Stomach (tissue), 9 donors: ENCODE measurements around the gene IFT43. TPM values are rescaled to one million over a fixed set of nuclear protein-coding genes. Genes with fewer than 3 reads are reported as not detected.

Experiments used
- DNase-seq, 2 donors: peaks; one replicate each; pipeline versions ENCODE4 v3.0.0 to v3.0.0-alpha.2; 2013 to 2019
- H3K27ac ChIP-seq, 5 donors: fragments of 200-600 bp in 4 of 5; sonication (generic) in 4 of 5; one replicate each; pipeline ENCODE4 v1.5.1; 2013 to 2019; ENCODE audit warnings: mild to moderate bottlenecking in 1 of 5, moderate library complexity in 1 of 5
- H3K27me3 ChIP-seq, 3 donors: fragments of 200-600 bp; sonication (generic); one replicate each; pipeline ENCODE4 v1.5.1; 2017 to 2019; ENCODE audit warnings: mixed run types in 1 of 3
- H3K36me3 ChIP-seq, 4 donors: fragments of 200-600 bp; sonication (generic); 1 replicate in 3 of 4; 2 replicates in 1 of 4; pipeline ENCODE4 v1.5.1; 2016 to 2019
- H3K4me1 ChIP-seq, 4 donors: fragments of 200-600 bp; sonication (generic); one replicate each; pipeline ENCODE4 v1.5.1; 2016 to 2019
- H3K4me3 ChIP-seq, 4 donors: fragments of 200-600 bp; sonication (generic) in 3 of 4; one replicate each; pipeline ENCODE4 v1.5.1; 2016 to 2019; ENCODE audit warnings: mild to moderate bottlenecking in 1 of 4
- H3K9me3 ChIP-seq, 4 donors: fragments of 200-600 bp; sonication (generic); one replicate each; pipeline ENCODE4 v1.5.1; 2016 to 2019
- CTCF ChIP-seq, 7 experiments: fragments of 450-650 bp in 4 of 7; fragments of 200-600 bp in 3 of 7; sonication (generic) in 3 of 7; IDR thresholded peaks; one replicate each; pipeline ENCODE4 v1.5.1; 2016 to 2019; ENCODE audit warnings: antibody characterized with exemption in 7 of 7, control low read depth in 2 of 7, mild to moderate bottlenecking in 1 of 7
- EP300 ChIP-seq: sonication (generic); formaldehyde crosslinking; IDR thresholded peaks from one replicate; pipeline ENCODE4 v1.6.1; 2017; ENCODE audit warnings: antibody characterized with exemption
- POLR2A ChIP-seq, 4 donors: fragments of 450-650 bp; IDR thresholded peaks; one replicate each; pipeline ENCODE4 v1.6.1; 2016; ENCODE audit warnings: antibody characterized with exemption in 4 of 4, control low read depth in 2 of 4, mild to moderate bottlenecking in 1 of 4, moderate library complexity in 1 of 4
- POLR2AphosphoS5 ChIP-seq, 3 donors: sonication (generic); formaldehyde crosslinking; IDR thresholded peaks; one replicate each; pipeline ENCODE4 v1.6.1; 2016; ENCODE audit warnings: antibody characterized with exemption in 3 of 3
- WGBS, 5 donors: extraction: QIAGEN DNeasy Blood & Tissue Kit in 3 of 5; methylation state at CpG; one replicate each; pipeline versions ENCODE4 v1.1.5 to v1.1.7; 2013 to 2018; 5-methylcytosine and 5-hydroxymethylcytosine counted together
- intact Hi-C: fragments of 100-400 bp; cut with DNase I; formaldehyde crosslinking; loops from one replicate; pipeline ENCODE4 v1.15.1; 2023; ENCODE audit warnings: low total_unique reads
- polyA plus RNA-seq, 3 donors: library from polyadenylated mRNA; stranded (reverse); fragments of 200-250 nt; gene quantifications; one replicate each; pipeline ENCODE4 v1.2.3, GENCODE V29; 2013
- total RNA-seq, 5 donors: library from RNA; depleted of rRNA; stranded (reverse); fragments of >200 nt; gene quantifications; one replicate each; pipeline versions ENCODE4 v1.1.0 to v1.2.3, GENCODE V29; 2014 to 2016
- donor health status: healthy with polysubstance abuse.
- donor health status: Bipolar disorder and iron deficiency.
- donor health status: healthy.

IFT43 gene
- total and polyA plus RNA-seq, 8 donors, result 7.6 to 129 (median 41.0) TPM

DNA sequence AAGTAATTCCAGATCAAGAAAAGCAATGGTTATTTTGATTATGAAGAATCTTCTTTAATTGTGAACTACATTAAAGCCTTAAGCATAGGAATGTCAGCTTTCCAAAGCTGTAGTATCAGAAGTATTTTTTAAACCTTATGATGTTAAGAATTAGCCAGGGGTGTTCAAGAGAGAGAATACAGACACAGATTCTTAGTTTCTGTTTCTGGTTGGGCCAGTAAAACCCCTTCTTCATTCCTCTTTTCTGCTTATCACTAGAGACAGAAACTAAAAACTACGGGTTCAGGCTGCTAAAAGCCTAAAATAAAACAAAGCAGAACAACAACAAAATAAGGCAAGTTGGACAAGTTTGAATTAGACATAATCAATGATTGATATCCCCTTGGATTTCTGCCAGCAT is 38.2 kb downstream of the IFT43 start:
- H3K27ac ChIP-seq, result no peak overlapping the region
- TF ChIP-seq POLR2AphosphoS5 (IDR thresholded peaks at IDR 0.05) (no peak), EP300 (no peak), CTCF (IDR thresholded peaks at IDR 0.05) (no peak), POLR2A (IDR thresholded peaks at IDR 0.05) (no peak)
- peaks cover 0 to 68% (median 56%) of the 10 kb centered on the region in 4 donors for H3K36me3 ChIP-seq
- intact Hi-C loops, result no loop called here
- 52 to 69% (median 58%) methylated on average over 1 of the region's 1 CpG for WGBS, 5 donors
- no peak for DNase-seq
- no peak overlapping the region for H3K4me3 ChIP-seq
- no peaks in the 10 kb centered on the region for H3K4me1 ChIP-seq
- no peaks in the 10 kb centered on the region for H3K27me3 ChIP-seq
- H3K9me3 ChIP-seq, result peaks cover 0 to 13% (median 4%) of the 10 kb centered on the region in 4 donors

DNA sequence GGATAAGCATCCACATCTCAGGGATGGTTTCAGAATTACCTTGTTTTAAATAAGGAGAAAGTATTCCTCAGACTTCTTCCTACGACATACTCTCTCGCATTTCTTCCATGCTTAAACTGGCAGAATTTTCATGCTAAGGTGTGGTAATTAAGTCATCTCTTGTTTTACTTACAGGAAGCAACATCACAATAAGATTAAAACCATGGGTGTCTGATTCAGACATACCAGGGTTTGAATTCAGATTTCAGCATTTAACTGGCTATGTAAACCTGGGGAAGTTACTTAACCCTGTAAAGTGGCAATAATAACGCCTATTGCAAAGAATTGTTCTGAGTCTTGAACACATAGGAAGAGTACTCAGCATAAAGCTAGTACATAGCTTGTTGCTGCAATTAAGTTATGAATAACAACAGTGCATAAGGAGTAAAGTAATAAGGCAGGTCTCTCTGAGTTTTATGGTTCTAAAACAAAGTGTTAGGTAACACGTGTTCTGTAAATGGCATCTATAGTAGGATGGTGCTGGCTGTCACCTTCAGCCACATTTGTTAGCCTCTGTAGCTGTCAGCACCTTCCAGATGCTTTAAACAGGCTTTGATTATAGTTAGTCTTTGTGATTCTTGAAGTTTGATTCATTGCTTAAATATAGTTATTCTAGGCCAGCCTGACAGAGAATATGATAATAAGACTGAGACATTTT is 38.8 kb downstream of the IFT43 start:
- 84 to 93% (median 90%) methylated on average over 4 of the region's 4 CpGs for WGBS, 5 donors
- intact Hi-C loops, result no loop called here
- DNase-seq, result no peak

DNA sequence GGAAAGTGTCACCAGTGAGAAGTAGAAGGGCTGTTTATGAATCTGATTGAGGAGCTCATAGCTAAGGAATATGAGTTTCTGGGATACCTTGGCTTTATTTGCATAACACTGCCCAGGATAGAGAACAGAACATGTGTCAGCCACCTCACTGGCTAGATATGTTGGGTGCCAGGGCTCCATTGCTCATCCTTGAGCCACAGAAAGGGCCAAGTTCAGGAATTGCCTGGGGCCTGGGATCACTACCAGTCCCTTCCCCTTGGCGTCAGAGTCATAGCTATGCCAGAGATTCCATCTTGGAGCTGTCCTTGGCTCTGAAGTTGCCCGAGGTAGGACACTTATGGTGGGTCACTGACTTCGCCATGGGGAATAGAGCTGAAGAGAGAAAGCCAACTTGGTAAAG is 49.0 kb downstream of the IFT43 start:
- Histone ChIP-seq H3K4me1 (no peaks in the 10 kb centered on the region), H3K9me3 (no peaks in the 10 kb centered on the region), H3K27me3 (no peaks in the 10 kb centered on the region), H3K27ac (no peak overlapping the region), H3K4me3 (no peak overlapping the region), H3K36me3 (peaks cover 3 to 57% (median 47%) of the 10 kb centered on the region in 4 donors)
- TF ChIP-seq CTCF (IDR thresholded peaks at IDR 0.05), result no peak
- no peak for TF ChIP-seq POLR2A (IDR thresholded peaks at IDR 0.05)
- TF ChIP-seq POLR2AphosphoS5 (IDR thresholded peaks at IDR 0.05), result no peak
- TF ChIP-seq EP300, result no peak
- DNase-seq, result no peak
- intact Hi-C loops, result no loop called here
- 91 to 97% (median 95%) methylated on average over 3 of the region's 3 CpGs for WGBS, 5 donors

More for the DNA sequence above, 38.8 kb downstream of the IFT43 start:
- H3K4me1 ChIP-seq, result no peaks in the 10 kb centered on the region
- peaks cover 0 to 7% (median 2%) of the 10 kb centered on the region in 4 donors for H3K9me3 ChIP-seq
- peaks cover 0 to 71% (median 54%) of the 10 kb centered on the region in 4 donors for H3K36me3 ChIP-seq
- TF ChIP-seq EP300 (no peak), POLR2AphosphoS5 (IDR thresholded peaks at IDR 0.05) (no peak), CTCF (IDR thresholded peaks at IDR 0.05) (no peak), POLR2A (IDR thresholded peaks at IDR 0.05) (no peak)
- H3K27me3 ChIP-seq, result no peaks in the 10 kb centered on the region
- H3K27ac ChIP-seq, result no peak overlapping the region
- no peak overlapping the region for H3K4me3 ChIP-seq

DNA sequence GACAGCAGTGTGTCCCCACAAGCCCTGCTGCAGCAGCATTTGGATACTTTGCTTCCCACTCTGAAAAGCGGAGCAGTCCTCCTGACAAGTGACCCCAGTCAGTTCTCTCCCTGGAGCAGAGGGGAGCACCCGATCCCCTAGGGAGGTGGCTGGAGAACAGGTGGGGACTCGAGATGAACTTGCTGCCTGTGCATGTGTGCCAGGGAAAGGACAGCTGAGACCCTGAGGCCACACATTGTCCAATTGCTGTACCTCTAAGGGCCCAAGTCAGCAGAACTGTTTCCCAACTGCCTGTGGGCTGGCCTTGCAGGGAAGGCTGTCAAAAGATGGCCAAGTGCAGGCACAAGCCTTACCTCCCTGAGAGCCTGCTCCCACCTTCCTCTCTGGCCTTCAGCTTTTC is 55.1 kb downstream of the IFT43 start:
- intact Hi-C loops, result no loop called here
- no peak for TF ChIP-seq EP300
- TF ChIP-seq POLR2AphosphoS5 (IDR thresholded peaks at IDR 0.05), result no peak
- Histone ChIP-seq H3K4me3 (no peak overlapping the region), H3K36me3 (peaks cover 0 to 55% (median 33%) of the 10 kb centered on the region in 4 donors), H3K27me3 (no peaks in the 10 kb centered on the region), H3K4me1 (no peaks in the 10 kb centered on the region), H3K27ac (no peak overlapping the region), H3K9me3 (no peaks in the 10 kb centered on the region)
- WGBS, 5 donors, result 83 to 90% (median 89%) methylated on average over 2 to 3 of the region's 3 CpGs
- DNase-seq, result no peak

GRCh38 chr14:76045773-76046172 is 60.2 kb downstream of the IFT43 start:
- Histone ChIP-seq H3K27ac (no peak overlapping the region), H3K4me1 (no peaks in the 10 kb centered on the region), H3K36me3 (peaks cover 0 to 35% (median 22%) of the 10 kb centered on the region in 4 donors), H3K9me3 (no peaks in the 10 kb centered on the region), H3K4me3 (no peak overlapping the region), H3K27me3 (no peaks in the 10 kb centered on the region)
- WGBS, 5 donors, result 68 to 77% (median 70%) methylated on average over 3 of the region's 3 CpGs
- TF ChIP-seq POLR2AphosphoS5 (IDR thresholded peaks at IDR 0.05) (no peak), EP300 (no peak), CTCF (IDR thresholded peaks at IDR 0.05) (no peak)
- intact Hi-C loops, result no loop called here
- no peak for DNase-seq
